K562 (cell line): ENCODE measurements around the gene SLC2A4. TPM values are rescaled to one million over a fixed set of nuclear protein-coding genes. Genes with fewer than 3 reads are reported as not detected.

ENCODE experiments used
- GABPB2 ChIP-seq: fragments of 250-450 bp; sonication (Bioruptor Pico); conservative IDR thresholded peaks from 2 replicates; pipeline ENCODE4 v1.5.1; 2021; ENCODE audit warnings: mild to moderate bottlenecking
- PATZ1 ChIP-seq: fragments of 250-450 bp; sonication (Bioruptor Pico); IDR thresholded peaks from 2 replicates; pipeline ENCODE4 v1.5.0; 2020; ENCODE audit warnings: mild to moderate bottlenecking, borderline replicate concordance
- PBX2 ChIP-seq, 2 experiments: IDR thresholded peaks in 1 of 2; conservative IDR thresholded peaks in 1 of 2; 2 replicates each; pipeline ENCODE4 v1.6.1; 2016; ENCODE audit warnings: low read depth in 2 of 2, mild to moderate bottlenecking in 1 of 2, missing compliant biosample characterization in 1 of 2, missing genetic modification characterization in 1 of 2, moderate library complexity in 1 of 2
- POLR3A ChIP-seq: IDR thresholded peaks from 2 replicates; pipeline ENCODE4 v1.6.1; 2011; ENCODE audit warnings: borderline replicate concordance, mild to moderate bottlenecking, moderate library complexity; ENCODE audit not compliant: insufficient read length, insufficient read depth; ENCODE audit errors: extremely low read depth
- RERE ChIP-seq: sonication (generic); formaldehyde crosslinking; IDR thresholded peaks from 2 replicates; pipeline ENCODE4 v1.8.0; 2023; ENCODE audit warnings: missing genetic modification reagents, mild to moderate bottlenecking, borderline replicate concordance
- TAF9B ChIP-seq: fragments of 450-650 bp; IDR thresholded peaks from 2 replicates; pipeline ENCODE4 v1.6.1; 2018; ENCODE audit warnings: mild to moderate bottlenecking; ENCODE audit not compliant: partially characterized antibody
- TAL1 ChIP-seq: fragments of 450-650 bp; IDR thresholded peaks from 2 replicates; pipeline ENCODE4 v1.6.1; 2016; ENCODE audit warnings: mild to moderate bottlenecking
- TBL1XR1 ChIP-seq, 2 experiments: IDR thresholded peaks; 2 replicates each; pipeline ENCODE4 v1.6.1; 2012; ENCODE audit warnings: improper control_type of control experiment in 2 of 2, low read length in 2 of 2, mild to moderate bottlenecking in 1 of 2
- ZBTB49 ChIP-seq: sonication (generic); formaldehyde crosslinking; IDR thresholded peaks from 2 replicates; pipeline ENCODE4 v1.8.0; 2022; ENCODE audit warnings: missing genetic modification reagents, mild to moderate bottlenecking, borderline replicate concordance
- polyA plus RNA-seq, 8 experiments: library from polyadenylated mRNA; depleted of rRNA in 4 of 8; stranded (reverse) in 5 of 8; unstranded in 3 of 8; fragments of >200 nt; fragmentation: Nextera tagmentation in 2 of 8; fragmentation: Illumina TruSeq in 1 of 8; extraction: Ambion mirVana in 2 of 8; extraction: Trizol in 1 of 8; gene quantifications; 2 replicates each; pipeline versions ENCODE4 v1.2.1 to v1.2.3, GENCODE V29; 2011 to 2014; ENCODE audit warnings: inconsistent platforms in 1 of 8, missing spikeins in 1 of 8
- total RNA-seq, 7 experiments: library from RNA; depleted of rRNA in 6 of 7; stranded (reverse); fragments of >200 nt in 6 of 7; fragmentation: Illumina TruSeq in 2 of 7; extraction: Trizol in 2 of 7; gene quantifications; 2 replicates each; pipeline versions ENCODE4 v1.2.1 to v1.2.3, GENCODE V29; 2011 to 2021; ENCODE audit warnings: low replicate concordance in 1 of 7
- TF ChIP-seq, protein P1 (sequence below), 2 experiments: fragments of 450-650 bp; IDR thresholded peaks; 2 replicates each; pipeline ENCODE4 v1.6.1; 2016

The SLC2A4 gene
- total and polyA plus RNA-seq, 9 of the 15 experiments (the other 6 are each of a cell fraction or from before 2014, with no cell fraction given) = 0.74 to 3.5 (median 1.6) TPM

DNA sequence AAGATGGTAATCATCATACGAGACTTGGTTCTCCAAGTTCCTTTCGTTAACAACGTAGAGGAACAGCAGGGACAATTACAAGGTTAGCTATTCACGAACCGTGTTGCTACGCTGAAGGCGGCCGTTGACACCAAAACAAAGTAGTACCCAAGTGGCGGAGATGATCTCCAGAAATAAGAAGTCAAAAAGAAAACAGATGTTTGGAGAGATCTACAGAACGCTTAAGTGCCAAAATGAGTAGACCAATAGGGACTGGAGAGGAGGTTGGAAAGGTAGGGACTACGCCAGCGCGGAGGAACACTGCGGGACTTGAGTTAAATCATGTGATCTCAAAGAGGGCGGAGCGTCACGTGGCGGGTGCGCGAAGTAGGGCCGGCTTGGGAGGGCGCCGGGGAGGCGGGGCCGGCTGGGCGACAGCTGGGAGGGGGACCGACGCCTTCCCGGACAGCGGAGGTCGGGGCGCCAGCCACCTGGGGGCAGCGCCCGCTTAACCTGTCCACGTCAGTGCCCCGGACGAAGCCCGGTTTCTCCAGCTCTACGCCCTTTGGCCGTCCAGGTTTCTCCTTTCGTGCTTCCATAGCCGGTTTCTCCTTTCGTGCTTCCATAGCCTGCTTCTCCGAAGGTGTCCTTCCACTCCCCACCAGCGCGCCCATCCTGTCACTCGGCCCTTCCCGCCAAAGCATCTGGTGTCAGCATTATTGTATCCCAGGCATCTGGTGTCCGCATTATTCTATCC, 38.6 kb upstream of the SLC2A4 start (continued):
- TF ChIP-seq RERE (CRISPR knock-in tag) = no peak
- no peak for TF ChIP-seq PBX2 (CRISPR knock-in tag; IDR thresholded peaks at IDR 0.05; ENCODE audit: low read depth)
- TF ChIP-seq PBX2 (tag; conservative IDR thresholded peaks at IDR 0.05; ENCODE audit: low read depth) = no peak
- no peak for TF ChIP-seq ZBTB49
- peak; percentile 52 for TF ChIP-seq TAF9B
- TF ChIP-seq TBL1XR1 (IDR thresholded peaks at IDR 0.05; ENCODE audit: low read length in 2 of 2) = peak in 1 of 2 experiments; percentile 8; a peak in 1 of 4 replicates
- no peak for TF ChIP-seq GABPB2
- TF ChIP-seq TAL1 = 0 out of 2 replicates have a peak, but pooled peaks have one; percentile 16
- no peak for TF ChIP-seq POLR3A
- TF ChIP-seq PATZ1 = no peak
- TF ChIP-seq, protein P1, sequence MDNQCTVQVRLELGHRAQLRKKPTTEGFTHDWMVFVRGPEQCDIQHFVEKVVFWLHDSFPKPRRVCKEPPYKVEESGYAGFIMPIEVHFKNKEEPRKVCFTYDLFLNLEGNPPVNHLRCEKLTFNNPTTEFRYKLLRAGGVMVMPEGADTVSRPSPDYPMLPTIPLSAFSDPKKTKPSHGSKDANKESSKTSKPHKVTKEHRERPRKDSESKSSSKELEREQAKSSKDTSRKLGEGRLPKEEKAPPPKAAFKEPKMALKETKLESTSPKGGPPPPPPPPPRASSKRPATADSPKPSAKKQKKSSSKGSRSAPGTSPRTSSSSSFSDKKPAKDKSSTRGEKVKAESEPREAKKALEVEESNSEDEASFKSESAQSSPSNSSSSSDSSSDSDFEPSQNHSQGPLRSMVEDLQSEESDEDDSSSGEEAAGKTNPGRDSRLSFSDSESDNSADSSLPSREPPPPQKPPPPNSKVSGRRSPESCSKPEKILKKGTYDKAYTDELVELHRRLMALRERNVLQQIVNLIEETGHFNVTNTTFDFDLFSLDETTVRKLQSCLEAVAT (IDR thresholded peaks at IDR 0.05) = peak; percentile 24 to 68; a peak in 1 of 4 replicates
